HG03280 (cell line): ENCODE measurements around the gene TTPAL.
A peak's percentile ranks its signal among the peaks of the same experiment; 100 is the strongest.

Experiments
- ATAC-seq: cut with Tn5 transposase; IDR thresholded peaks from one replicate; pipeline ENCODE4 v1.9.1; 2021; ENCODE audit warnings: mild to moderate bottlenecking, moderate library complexity; ENCODE audit not compliant: unreplicated experiment

Gene TTPAL

DNA sequence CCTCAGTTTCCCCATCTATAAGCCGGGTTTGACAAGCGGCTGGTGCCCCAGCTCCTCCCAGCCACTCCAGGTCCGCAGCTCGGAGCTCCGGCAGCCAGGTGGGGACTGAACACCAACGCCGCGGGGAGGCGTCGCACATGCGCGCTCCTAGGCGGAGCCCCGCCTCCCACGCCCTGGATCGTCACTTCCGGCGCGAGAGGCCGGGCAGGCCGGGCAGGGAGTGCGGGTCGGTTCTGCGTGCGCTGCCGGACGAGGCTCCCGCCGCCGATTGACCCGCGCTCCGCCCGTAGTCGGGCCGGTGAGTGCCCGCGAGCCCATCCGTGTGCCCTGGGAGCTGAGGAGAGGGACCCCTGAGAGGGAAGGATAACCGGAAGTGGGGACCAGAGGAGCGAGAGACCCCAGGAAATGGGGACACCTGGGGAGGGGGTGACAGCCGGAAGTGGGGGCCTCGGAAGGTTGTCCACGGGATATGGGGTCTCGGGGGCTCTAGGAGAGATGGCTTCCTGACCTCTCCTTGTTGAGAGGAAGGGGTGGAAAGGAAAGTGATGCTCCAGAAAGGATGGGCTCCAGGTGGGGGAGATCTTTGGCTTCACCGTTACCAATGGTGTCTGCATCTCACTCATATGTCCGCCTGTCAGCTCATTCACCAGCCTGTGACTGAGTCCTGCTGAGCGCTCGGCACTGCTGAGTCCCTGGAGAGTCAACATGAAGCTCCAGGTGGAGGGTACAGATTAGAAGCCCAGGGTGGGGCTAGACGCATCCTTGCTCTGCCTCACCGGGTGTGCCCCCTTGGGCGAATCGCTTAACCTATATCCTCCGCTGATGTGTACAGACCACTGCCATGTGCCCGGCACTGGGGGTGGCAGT is at the start of gene TTPAL:
TSS of gene TTPAL (plus strand) at position 181 of the 867 bp plus-strand sequence. CDS start 4,126 bp downstream, outside the sequence.
- peak; percentile 96 for ATAC-seq

GRCh38 chr20:44425923-44426322 is 49.8 kb upstream of the TTPAL start:
- ATAC-seq = no peak

GRCh38 chr20:44426879-44427790 is 48.5 kb upstream of the TTPAL start:
- ATAC-seq = no peak

DNA sequence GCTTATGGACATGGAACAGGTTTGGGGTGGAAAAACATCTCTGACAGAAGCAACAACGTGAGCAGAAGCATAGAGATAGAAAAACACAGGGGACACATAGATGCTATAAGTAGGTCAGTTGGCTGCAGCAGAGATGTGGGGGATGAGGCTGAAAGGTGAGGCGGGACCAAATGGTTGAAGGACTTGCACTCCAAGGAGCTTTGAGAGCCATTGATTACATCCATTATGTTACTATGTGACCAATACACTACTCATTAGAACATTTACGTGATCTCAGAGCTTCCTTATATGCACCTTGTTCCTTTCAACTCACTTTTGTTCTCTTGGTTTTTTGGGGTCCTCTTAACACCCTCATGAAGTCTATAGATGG is 47.9 kb upstream of the TTPAL start:
- no peak for ATAC-seq

GRCh38 chr20:44428174-44429016 is 47.3 kb upstream of the TTPAL start:
- ATAC-seq = no peak

DNA sequence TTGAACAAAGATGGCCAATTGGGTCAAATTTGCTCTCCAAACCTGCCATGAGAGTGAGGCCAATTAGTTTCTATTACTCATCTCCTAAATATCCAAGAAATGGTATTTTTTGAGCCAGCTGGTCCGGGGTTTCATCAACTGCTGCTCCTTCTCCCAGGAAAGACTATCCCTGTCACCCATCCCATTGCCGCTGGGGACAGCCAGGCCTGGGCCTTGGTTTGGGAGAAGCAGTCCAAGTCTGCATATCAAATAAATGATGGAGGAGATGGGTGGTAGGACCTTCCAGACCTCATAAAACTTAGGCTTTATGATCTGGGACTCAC is 46.7 kb upstream of the TTPAL start:
- no peak for ATAC-seq

- ATAC-seq = no peak
Measured at GRCh38 chr20:44429419-44430269, 46.0 kb upstream of the TTPAL start.

- ATAC-seq = no peak
Measured at GRCh38 chr20:44430270-44431065, 45.2 kb upstream of the TTPAL start.

GRCh38 chr20:44431118-44431501 is 44.6 kb upstream of the TTPAL start:
- ATAC-seq = no peak

DNA sequence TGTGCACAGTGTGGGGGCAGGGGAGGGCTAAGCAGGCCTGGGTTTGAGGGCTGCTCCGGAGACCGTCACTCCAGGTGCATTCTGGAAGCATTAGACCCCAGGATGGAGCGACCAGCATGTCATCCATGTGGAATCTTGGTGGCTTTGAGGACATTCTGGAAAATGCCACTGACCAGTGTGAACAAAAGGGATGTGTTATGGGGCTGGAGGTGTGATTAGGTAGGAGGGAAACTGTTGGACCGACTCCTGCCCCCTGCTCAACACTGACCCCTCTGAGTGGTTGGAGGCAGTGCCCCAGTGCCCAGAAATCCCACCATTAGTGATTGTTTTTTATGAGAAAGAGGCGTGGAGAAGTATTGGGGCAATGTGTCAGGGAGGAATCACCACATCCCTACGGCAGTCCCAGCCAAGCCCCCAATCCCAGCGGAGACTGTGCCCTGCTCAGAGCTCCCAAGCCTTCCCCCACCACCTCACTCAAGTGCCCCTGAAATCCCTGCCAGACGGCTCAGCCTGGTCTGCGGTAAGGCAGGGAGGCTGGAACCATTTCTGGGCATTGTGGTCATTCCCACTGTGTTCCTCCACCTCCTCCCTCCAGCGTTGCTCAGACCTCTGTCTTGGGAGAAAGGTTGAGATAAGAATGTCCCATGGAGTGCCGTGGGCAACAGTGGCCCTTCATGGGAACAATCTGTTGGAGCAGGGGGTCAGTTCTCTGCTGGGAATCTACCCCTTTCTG is 44.0 kb upstream of the TTPAL start:
- no peak for ATAC-seq

- ATAC-seq = no peak
Measured at GRCh38 chr20:44432618-44433577, 42.8 kb upstream of the TTPAL start.

DNA sequence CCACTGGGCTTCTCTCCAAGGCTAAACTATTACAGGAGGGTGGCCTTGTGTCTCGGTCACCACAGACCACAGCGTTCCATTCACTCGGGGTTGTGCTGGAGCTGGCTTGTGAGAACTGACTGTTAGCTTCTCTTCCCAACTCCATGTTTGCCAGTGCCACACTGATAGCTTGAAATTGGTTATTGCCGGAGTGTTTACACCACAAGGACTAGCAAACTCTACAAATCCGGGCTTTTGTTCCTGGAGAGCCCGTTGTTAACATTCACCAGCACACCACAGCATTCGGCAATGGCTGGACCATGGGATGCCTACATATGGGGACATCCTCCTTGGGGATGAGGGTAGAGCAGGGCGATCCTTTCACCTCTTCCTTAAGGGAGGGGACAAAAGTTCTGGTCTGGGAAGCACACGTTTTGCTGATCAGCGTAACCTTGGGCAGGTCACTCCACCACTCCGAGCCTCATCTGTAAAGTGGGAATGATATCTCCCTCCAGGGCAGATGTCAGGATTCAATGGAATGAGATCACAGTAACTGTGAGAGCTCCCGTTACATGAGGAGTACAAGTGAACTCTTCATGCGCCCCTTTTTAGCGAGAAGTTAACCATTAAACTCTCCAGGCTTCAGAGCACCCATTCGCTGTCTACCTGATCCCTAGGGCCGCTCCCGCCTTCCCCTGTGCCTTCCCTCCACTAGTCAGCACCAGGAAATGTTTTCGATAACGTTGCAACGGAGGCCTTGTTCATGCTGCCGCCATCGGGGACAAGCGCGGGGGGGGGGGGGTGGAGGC is 41.7 kb upstream of the TTPAL start:
- ATAC-seq = no peak

DNA sequence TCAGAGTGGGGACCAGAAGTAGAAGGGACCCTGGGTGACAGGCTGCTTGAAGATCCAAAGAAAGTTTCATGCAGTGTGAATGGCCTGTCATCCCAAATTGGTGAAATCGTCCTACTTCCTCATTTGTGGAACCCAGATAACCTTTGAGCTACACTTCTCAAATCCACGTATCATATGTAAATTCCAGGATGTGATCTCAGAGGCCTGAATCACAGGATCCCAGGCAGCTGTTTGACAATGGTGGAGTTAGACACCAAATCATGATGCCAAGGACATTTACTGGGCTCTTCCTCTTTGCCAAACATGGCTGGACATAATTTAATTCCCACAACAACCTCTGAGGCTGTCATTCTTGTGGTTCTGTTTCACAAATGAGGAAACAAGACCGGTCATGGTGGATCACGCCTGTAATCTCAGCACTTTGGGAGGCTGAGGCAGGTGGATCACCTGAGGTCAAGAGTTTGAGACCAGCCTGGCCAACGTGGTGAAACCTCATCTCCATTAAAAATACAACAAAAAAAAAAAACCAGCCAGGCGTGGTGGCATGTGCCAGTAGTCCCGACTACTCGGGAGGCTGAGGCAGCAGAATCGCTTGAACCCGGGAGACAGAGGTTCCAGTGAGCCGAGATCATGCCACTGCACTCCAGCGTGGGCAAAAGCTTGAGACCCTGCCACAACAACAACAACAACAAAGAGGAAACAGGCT is 39.9 kb upstream of the TTPAL start:
- ATAC-seq = no peak

- ATAC-seq = no peak
Measured at GRCh38 chr20:44436393-44436792, 39.3 kb upstream of the TTPAL start.

DNA sequence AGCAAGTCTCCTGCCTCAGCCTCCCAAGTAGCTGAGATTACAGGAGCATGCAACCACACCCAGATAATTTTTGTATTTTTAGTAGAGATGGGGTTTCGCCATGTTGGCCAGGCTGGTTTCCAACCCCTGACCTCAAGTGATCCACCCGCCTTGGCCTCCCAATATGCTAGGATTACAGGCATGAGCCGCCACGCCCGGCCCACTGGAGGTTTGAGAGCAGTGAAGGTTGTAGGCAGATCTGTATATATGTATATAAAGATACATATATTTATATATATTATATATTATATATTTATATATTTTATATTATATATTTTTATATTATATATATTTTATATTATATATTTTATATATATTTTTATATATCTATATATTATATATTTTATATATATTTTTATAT is 38.2 kb upstream of the TTPAL start:
- ATAC-seq = no peak

- no peak for ATAC-seq
Measured at GRCh38 chr20:44438782-44439181, 36.9 kb upstream of the TTPAL start.
